Measurements from ENCODE around the gene FSD1. TPM values are rescaled to one million over a fixed set of nuclear protein-coding genes. Genes with fewer than 3 reads are reported as not detected.

Gene FSD1
- total RNA-seq (1 to 10 TPM in 6 of 7 donors, under 1 TPM in 1; 0.80 to 6.6 (median 2.0) TPM), polyA plus RNA-seq (1 to 10 TPM; 2.3 to 3.0 (median 2.5) TPM)
- long read RNA-seq, donor 1 = 0 reads
- long read RNA-seq, donor 2 = 0 reads

- DNase-seq = no peak
Observed at GRCh38 chr19:4304538-4305256, at the start of gene FSD1. Gene FSD1 (plus strand): TSS chr19:4304598. CDS start chr19:4304747, 149 bp downstream.

GRCh38 chr19:4256563-4256962 is 47.8 kb upstream of the FSD1 start:
- H3K9me3 ChIP-seq = peaks cover 0 to 21% (median 12%) of the 10 kb centered on the region in 8 donors
- H3K4me1 ChIP-seq = peaks cover 0 to 11% (median 0%) of the 10 kb centered on the region in 6 donors
- no peak for TF ChIP-seq CTCF (IDR thresholded peaks at IDR 0.05 in 8 of 11, conservative IDR thresholded peaks at IDR 0.05 in 3 of 11)
- TF ChIP-seq POLR2A (IDR thresholded peaks at IDR 0.05) = no peak
- TF ChIP-seq POLR2AphosphoS5 (IDR thresholded peaks at IDR 0.05) = no peak
- intact Hi-C loops (cut with DNase I; ENCODE audit: low total_unique reads) = no loop called here
- no peaks in the 10 kb centered on the region for H3K27me3 ChIP-seq (replicated peaks in 1 of 7)
- no peak for DNase-seq
- no peak overlapping the region for H3K4me3 ChIP-seq
- WGBS, 5 donors = 87 to 100% (median 97%) methylated on average over 2 to 4 of the region's 4 CpGs
- no peak overlapping the region for H3K27ac ChIP-seq
- peaks cover 4 to 100% (median 98%) of the 10 kb centered on the region in 6 donors for H3K36me3 ChIP-seq

More at GRCh38 chr19:4304538-4305256, at the start of gene FSD1:
- peaks cover 0 to 26% (median 8%) of the 10 kb centered on the region in 6 donors for H3K4me1 ChIP-seq
- peaks cover 0 to 40% (median 18%) of the 10 kb centered on the region in 7 donors for H3K27me3 ChIP-seq (replicated peaks in 1 of 7)
- 4 to 13% (median 9%) methylated on average over 37 to 61 of the region's 63 CpGs for WGBS, 5 donors
- TF ChIP-seq POLR2AphosphoS5 (IDR thresholded peaks at IDR 0.05) = peak in 1 of 3 donors; percentile 27
- TF ChIP-seq CTCF (IDR thresholded peaks at IDR 0.05 in 8 of 11, conservative IDR thresholded peaks at IDR 0.05 in 3 of 11) = no peak
- no peaks in the 10 kb centered on the region for H3K9me3 ChIP-seq
- H3K4me3 ChIP-seq = peak within 1 kb of the TSS in 7 of 8 donors; percentile 9 to 71 (median 34)
- H3K36me3 ChIP-seq = no peaks in the 10 kb centered on the region
- H3K27ac ChIP-seq = peak within 1 kb of the TSS in 3 of 8 donors; percentile 56 to 59 (median 59)
- intact Hi-C loops (cut with DNase I; ENCODE audit: low total_unique reads) = no loop called here

- peaks cover 0 to 21% (median 12%) of the 10 kb centered on the region in 8 donors for H3K9me3 ChIP-seq
- no peaks in the 10 kb centered on the region for H3K27me3 ChIP-seq (replicated peaks in 1 of 7)
- TF ChIP-seq POLR2AphosphoS5 (IDR thresholded peaks at IDR 0.05) (no peak), CTCF (IDR thresholded peaks at IDR 0.05 in 8 of 11, conservative IDR thresholded peaks at IDR 0.05 in 3 of 11) (no peak), POLR2A (IDR thresholded peaks at IDR 0.05) (no peak)
- peaks cover 4 to 100% (median 98%) of the 10 kb centered on the region in 6 donors for H3K36me3 ChIP-seq
- WGBS, 5 donors = 87 to 94% (median 89%) methylated on average over 6 of the region's 6 CpGs
- peaks cover 0 to 11% (median 0%) of the 10 kb centered on the region in 6 donors for H3K4me1 ChIP-seq
- H3K27ac ChIP-seq = no peak overlapping the region
- H3K4me3 ChIP-seq = no peak overlapping the region
- no peak for DNase-seq
- intact Hi-C loops (cut with DNase I; ENCODE audit: low total_unique reads) = no loop called here
Observed at GRCh38 chr19:4257025-4257424, 47.4 kb upstream of the FSD1 start.

GRCh38 chr19:4258181-4258580 is 46.2 kb upstream of the FSD1 start:
- Histone ChIP-seq H3K27me3 (replicated peaks in 1 of 7) (no peaks in the 10 kb centered on the region), H3K4me1 (peaks cover 0 to 11% (median 0%) of the 10 kb centered on the region in 6 donors), H3K4me3 (no peak overlapping the region), H3K27ac (no peak overlapping the region), H3K36me3 (peaks cover 4 to 100% (median 100%) of the 10 kb centered on the region in 6 donors), H3K9me3 (peaks cover 0 to 21% (median 12%) of the 10 kb centered on the region in 8 donors)
- TF ChIP-seq POLR2A (IDR thresholded peaks at IDR 0.05) (no peak), POLR2AphosphoS5 (IDR thresholded peaks at IDR 0.05) (peak in 1 of 3 donors; percentile 7), CTCF (IDR thresholded peaks at IDR 0.05 in 8 of 11, conservative IDR thresholded peaks at IDR 0.05 in 3 of 11) (no peak)
- WGBS, 5 donors = 95 to 97% (median 96%) methylated on average over 23 to 28 of the region's 28 CpGs
- no peak for DNase-seq
- intact Hi-C loops (cut with DNase I; ENCODE audit: low total_unique reads) = no loop called here

All from spleen (tissue), 13 donors.